Osteocyte (in vitro differentiated cells): ENCODE data around the gene MYO10. TPM values are rescaled to one million over a fixed set of nuclear protein-coding genes. Genes with fewer than 3 reads are reported as not detected.

Experiments used
- DNase-seq: peaks from one replicate; pipeline ENCODE4 v3.0.0; 2021; ENCODE audit warnings: mixed read lengths; ENCODE audit not compliant: unreplicated experiment; ENCODE audit errors: extremely low spot score
- H3K27ac Mint-ChIP-seq: one replicate; pipeline ENCODE4 v1.8.0; 2021; ENCODE audit warnings: mild to moderate bottlenecking, mixed read lengths; ENCODE audit not compliant: unreplicated experiment
- H3K27me3 Mint-ChIP-seq: one replicate; pipeline ENCODE4 v1.8.0; 2021; ENCODE audit warnings: mixed read lengths; ENCODE audit not compliant: unreplicated experiment
- H3K36me3 Mint-ChIP-seq: one replicate; pipeline ENCODE4 v1.8.0; 2021; ENCODE audit warnings: mixed read lengths; ENCODE audit not compliant: unreplicated experiment
- H3K4me1 Mint-ChIP-seq: one replicate; pipeline ENCODE4 v1.8.0; 2021; ENCODE audit warnings: mixed read lengths; ENCODE audit not compliant: unreplicated experiment
- H3K4me3 Mint-ChIP-seq: one replicate; pipeline ENCODE4 v1.8.0; 2021; ENCODE audit warnings: mild to moderate bottlenecking, moderate library complexity, mixed read lengths; ENCODE audit not compliant: unreplicated experiment
- H3K9me3 Mint-ChIP-seq: one replicate; pipeline ENCODE4 v1.8.0; 2021; ENCODE audit warnings: mixed read lengths; ENCODE audit not compliant: unreplicated experiment
- total RNA-seq: library from RNA; stranded (reverse); gene quantifications from 2 replicates; pipeline ENCODE4 v1.2.1, GENCODE V29; 2021
- TF ChIP-seq, protein P1 (sequence below): fragments of 200-600 bp; sonication (generic); IDR thresholded peaks from 2 replicates; pipeline ENCODE4 v1.5.0; 2021; ENCODE audit warnings: antibody characterized with exemption, mild to moderate bottlenecking, moderate library complexity

MYO10 gene
- total RNA-seq, 1 donor from 2014 or later: 87.8 TPM

GRCh38 chr5:16690243-16690852 is 245.7 kb downstream of the MYO10 start:
- peaks cover 54% of the 10 kb centered on the region for H3K36me3 Mint-ChIP-seq
- no peak for DNase-seq
- no peak overlapping the region for H3K4me3 Mint-ChIP-seq
- H3K27ac Mint-ChIP-seq: no peak overlapping the region
- H3K9me3 Mint-ChIP-seq: no peaks in the 10 kb centered on the region
- TF ChIP-seq, protein P1, sequence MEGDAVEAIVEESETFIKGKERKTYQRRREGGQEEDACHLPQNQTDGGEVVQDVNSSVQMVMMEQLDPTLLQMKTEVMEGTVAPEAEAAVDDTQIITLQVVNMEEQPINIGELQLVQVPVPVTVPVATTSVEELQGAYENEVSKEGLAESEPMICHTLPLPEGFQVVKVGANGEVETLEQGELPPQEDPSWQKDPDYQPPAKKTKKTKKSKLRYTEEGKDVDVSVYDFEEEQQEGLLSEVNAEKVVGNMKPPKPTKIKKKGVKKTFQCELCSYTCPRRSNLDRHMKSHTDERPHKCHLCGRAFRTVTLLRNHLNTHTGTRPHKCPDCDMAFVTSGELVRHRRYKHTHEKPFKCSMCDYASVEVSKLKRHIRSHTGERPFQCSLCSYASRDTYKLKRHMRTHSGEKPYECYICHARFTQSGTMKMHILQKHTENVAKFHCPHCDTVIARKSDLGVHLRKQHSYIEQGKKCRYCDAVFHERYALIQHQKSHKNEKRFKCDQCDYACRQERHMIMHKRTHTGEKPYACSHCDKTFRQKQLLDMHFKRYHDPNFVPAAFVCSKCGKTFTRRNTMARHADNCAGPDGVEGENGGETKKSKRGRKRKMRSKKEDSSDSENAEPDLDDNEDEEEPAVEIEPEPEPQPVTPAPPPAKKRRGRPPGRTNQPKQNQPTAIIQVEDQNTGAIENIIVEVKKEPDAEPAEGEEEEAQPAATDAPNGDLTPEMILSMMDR: peak; percentile 71
- peaks cover under 1% of the 10 kb centered on the region for H3K4me1 Mint-ChIP-seq
- H3K27me3 Mint-ChIP-seq: no peaks in the 10 kb centered on the region

GRCh38 chr5:16687898-16688297 is 248.2 kb downstream of the MYO10 start:
- no peak for DNase-seq
- Mint-ChIP-seq H3K27me3 (no peaks in the 10 kb centered on the region), H3K9me3 (no peaks in the 10 kb centered on the region), H3K4me3 (no peak overlapping the region), H3K27ac (no peak overlapping the region), H3K36me3 (peaks cover 52% of the 10 kb centered on the region), H3K4me1 (no peaks in the 10 kb centered on the region)
- TF ChIP-seq, protein P1: no peak

GRCh38 chr5:16685069-16685468 is 251.0 kb downstream of the MYO10 start:
- TF ChIP-seq, protein P1: no peak
- no peak overlapping the region for H3K27ac Mint-ChIP-seq
- no peaks in the 10 kb centered on the region for H3K9me3 Mint-ChIP-seq
- peaks cover 71% of the 10 kb centered on the region for H3K36me3 Mint-ChIP-seq
- no peak for DNase-seq
- no peaks in the 10 kb centered on the region for H3K27me3 Mint-ChIP-seq
- no peak overlapping the region for H3K4me3 Mint-ChIP-seq
- no peaks in the 10 kb centered on the region for H3K4me1 Mint-ChIP-seq

- no peak for DNase-seq
- no peak overlapping the region for H3K27ac Mint-ChIP-seq
- TF ChIP-seq, protein P1: no peak
- H3K4me3 Mint-ChIP-seq: no peak overlapping the region
- H3K4me1 Mint-ChIP-seq: no peaks in the 10 kb centered on the region
- peaks cover 61% of the 10 kb centered on the region for H3K36me3 Mint-ChIP-seq
- H3K27me3 Mint-ChIP-seq: no peaks in the 10 kb centered on the region
- no peaks in the 10 kb centered on the region for H3K9me3 Mint-ChIP-seq
Measured at GRCh38 chr5:16681876-16682275, 254.2 kb downstream of the MYO10 start.

- Mint-ChIP-seq H3K36me3 (peaks cover 66% of the 10 kb centered on the region), H3K27ac (no peak overlapping the region), H3K9me3 (no peaks in the 10 kb centered on the region), H3K27me3 (no peaks in the 10 kb centered on the region), H3K4me1 (no peaks in the 10 kb centered on the region), H3K4me3 (no peak overlapping the region)
- TF ChIP-seq, protein P1: peak; percentile 19
- no peak for DNase-seq
Measured at GRCh38 chr5:16679863-16680262, 256.2 kb downstream of the MYO10 start.
